Mammary epithelial cell (primary cell): ENCODE measurements around the gene CDK5RAP3.

Experiments used
- EZH2 ChIP-seq: IDR thresholded peaks from 2 replicates; pipeline ENCODE4 v1.6.1; 2012; ENCODE audit warnings: low read length, inconsistent platforms, borderline replicate concordance
- TF ChIP-seq, protein P1 (sequence below), 2 donors: IDR thresholded peaks in 1 of 2; conservative IDR thresholded peaks in 1 of 2; 2 replicates each; pipeline ENCODE4 v1.5.1; 2011 to 2012; ENCODE audit warnings: inconsistent platforms in 2 of 2, low read length in 2 of 2, mild to moderate bottlenecking in 2 of 2, control low read depth in 1 of 2, low read depth in 1 of 2; ENCODE audit not compliant: insufficient read depth in 1 of 2; ENCODE audit errors: extremely low read depth in 1 of 2

DNA sequence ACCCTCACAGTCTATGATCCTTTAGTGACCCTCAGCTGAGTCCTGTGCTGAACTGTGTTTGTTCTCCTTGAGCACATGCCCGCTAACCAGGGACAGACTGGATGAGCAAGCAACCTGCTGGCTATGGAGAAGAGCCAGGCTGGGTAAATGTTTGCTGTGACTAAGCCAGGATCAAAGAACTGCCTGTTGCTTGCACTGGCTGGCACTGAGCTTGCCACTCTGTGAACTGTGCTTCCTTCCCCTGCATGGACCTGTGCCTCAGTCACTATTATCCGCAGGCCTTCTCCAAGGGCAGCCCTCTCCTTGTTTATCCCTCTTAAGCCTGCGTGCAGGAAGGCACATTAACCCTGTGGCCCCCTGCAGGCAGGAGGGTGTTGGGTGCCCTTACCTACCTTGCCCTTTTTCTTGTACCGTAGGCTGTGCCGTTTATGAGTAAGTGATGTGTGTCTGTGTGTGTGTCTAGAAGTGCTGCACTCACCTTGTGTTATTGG, 22.2 kb upstream of the CDK5RAP3 start:
- TF ChIP-seq, protein P1, sequence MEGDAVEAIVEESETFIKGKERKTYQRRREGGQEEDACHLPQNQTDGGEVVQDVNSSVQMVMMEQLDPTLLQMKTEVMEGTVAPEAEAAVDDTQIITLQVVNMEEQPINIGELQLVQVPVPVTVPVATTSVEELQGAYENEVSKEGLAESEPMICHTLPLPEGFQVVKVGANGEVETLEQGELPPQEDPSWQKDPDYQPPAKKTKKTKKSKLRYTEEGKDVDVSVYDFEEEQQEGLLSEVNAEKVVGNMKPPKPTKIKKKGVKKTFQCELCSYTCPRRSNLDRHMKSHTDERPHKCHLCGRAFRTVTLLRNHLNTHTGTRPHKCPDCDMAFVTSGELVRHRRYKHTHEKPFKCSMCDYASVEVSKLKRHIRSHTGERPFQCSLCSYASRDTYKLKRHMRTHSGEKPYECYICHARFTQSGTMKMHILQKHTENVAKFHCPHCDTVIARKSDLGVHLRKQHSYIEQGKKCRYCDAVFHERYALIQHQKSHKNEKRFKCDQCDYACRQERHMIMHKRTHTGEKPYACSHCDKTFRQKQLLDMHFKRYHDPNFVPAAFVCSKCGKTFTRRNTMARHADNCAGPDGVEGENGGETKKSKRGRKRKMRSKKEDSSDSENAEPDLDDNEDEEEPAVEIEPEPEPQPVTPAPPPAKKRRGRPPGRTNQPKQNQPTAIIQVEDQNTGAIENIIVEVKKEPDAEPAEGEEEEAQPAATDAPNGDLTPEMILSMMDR (conservative IDR thresholded peaks at IDR 0.05 in 1 of 2, IDR thresholded peaks at IDR 0.05 in 1 of 2; ENCODE audit: extremely low read depth in 1 of 2, insufficient read depth in 1 of 2, low read depth in 1 of 2, low read length in 2 of 2): no peak
- no peak for TF ChIP-seq EZH2
